ENCODE measurements around the gene TPCN1.

The TPCN1 gene

DNA sequence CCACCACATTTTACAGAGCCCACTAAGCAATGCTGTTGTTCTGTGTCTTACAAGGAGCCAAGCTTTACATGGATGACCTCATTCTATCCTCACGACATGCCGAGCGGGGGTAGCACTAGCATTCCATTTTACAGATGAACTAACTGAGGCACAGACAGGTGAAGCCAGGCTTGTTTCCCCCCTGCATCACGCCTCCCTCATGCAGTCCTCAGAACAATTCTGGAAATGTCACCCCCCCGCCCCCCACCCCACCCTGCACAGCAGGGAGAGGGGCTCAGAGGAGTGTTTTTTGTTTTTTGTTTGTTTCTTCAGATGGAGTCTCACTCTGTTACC is 112.1 kb downstream of the TPCN1 start:
- H3K27ac ChIP-seq = no peak overlapping the region
- TF ChIP-seq, protein P1, sequence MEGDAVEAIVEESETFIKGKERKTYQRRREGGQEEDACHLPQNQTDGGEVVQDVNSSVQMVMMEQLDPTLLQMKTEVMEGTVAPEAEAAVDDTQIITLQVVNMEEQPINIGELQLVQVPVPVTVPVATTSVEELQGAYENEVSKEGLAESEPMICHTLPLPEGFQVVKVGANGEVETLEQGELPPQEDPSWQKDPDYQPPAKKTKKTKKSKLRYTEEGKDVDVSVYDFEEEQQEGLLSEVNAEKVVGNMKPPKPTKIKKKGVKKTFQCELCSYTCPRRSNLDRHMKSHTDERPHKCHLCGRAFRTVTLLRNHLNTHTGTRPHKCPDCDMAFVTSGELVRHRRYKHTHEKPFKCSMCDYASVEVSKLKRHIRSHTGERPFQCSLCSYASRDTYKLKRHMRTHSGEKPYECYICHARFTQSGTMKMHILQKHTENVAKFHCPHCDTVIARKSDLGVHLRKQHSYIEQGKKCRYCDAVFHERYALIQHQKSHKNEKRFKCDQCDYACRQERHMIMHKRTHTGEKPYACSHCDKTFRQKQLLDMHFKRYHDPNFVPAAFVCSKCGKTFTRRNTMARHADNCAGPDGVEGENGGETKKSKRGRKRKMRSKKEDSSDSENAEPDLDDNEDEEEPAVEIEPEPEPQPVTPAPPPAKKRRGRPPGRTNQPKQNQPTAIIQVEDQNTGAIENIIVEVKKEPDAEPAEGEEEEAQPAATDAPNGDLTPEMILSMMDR (IDR thresholded peaks at IDR 0.05) = no peak
- no peak for TF ChIP-seq ZFX (IDR thresholded peaks at IDR 0.05; ENCODE audit: borderline replicate concordance)

DNA sequence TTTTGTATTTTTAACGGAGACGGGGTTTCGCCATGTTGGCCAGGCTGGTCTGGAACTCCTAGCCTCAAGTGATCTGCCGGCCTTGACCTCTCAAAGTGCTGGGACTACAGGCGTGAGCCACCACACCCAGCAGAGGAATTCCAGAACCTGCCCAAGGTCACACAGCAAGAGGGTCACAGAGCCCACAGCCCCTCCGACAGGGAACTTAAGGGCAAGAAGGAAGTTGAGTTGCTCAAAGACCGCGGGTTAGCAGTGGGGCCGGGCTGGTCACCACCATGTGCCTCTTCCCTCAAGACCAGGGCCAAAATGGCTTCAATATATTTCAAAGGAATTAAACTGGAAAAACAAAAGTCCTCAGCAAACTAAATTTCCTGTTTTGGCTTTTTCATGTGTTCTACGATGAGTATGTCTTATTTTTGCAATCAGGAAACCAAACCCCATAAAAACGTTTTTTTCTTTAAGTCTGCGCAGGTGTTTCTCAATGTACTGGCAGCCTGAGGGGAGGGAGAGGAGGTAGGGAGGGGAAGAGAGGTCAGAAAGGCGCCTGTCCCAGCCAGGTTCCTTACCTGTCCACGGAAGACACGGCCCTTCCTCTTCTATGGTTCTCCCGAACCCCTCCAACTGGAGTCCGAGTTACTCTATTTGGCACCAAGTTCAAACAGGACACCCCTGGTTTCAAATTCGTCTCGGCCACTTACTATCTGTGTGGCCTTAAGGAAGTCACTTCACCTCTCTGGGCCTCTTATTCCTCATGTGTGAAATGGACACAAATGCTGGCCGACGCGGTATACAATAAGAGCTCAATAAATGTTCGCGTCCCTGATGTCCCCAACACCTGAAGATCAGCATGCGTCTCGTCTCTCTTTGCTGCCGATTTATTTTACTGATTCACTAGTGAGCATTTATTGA is 112.9 kb downstream of the TPCN1 start:
- TF ChIP-seq, protein P1 (IDR thresholded peaks at IDR 0.05) = no peak
- TF ChIP-seq ZFX (IDR thresholded peaks at IDR 0.05; ENCODE audit: borderline replicate concordance) = no peak
- H3K27ac ChIP-seq = no peak overlapping the region

DNA sequence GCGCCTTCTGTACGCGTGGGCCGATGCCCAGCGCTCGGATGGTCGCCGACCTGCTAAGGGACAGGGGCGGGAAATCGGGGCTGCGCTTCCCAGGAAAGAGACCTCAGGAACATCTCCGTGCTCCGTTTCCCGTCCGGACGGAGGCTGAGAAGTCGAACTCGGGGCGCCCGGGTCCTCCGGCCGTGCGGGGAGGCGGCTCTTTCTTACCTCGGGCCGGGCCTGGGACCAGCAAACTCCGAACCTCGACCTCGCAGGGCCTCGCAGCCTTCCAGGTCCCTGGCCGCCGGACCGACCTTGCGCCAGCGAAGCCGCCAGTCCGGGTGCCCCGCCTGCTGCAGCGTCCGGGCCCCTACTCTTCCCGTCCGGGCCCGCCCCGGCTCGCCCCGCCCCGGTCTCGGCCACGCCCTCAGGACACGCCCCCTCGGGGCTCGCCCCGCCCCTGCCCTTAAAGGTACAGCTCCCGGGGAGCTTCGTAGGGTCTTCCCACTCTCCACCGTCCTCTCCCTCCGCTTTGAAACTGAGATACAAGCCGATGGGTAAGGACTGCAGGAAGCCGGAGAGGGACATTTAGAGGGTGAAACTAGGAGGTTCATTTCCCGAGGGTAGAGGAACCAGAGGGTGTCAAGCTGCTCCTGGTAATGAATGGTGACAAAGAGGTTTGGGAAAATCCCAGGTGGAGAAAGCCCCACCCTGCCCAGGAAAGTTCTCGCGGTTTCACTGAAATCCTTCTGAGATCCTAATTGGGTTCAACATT is 113.7 kb downstream of the TPCN1 start, which contains the start of gene SLC8B1:
SLC8B1 (minus strand) TSS at position 324 of the 754 bp plus-strand sequence. CDS start 2,231 bp downstream, outside the sequence.
- no peak for TF ChIP-seq ZFX (IDR thresholded peaks at IDR 0.05; ENCODE audit: borderline replicate concordance)
- TF ChIP-seq, protein P1 (IDR thresholded peaks at IDR 0.05) = no peak
- H3K27ac ChIP-seq = no peak within 1 kb of the TSS

DNA sequence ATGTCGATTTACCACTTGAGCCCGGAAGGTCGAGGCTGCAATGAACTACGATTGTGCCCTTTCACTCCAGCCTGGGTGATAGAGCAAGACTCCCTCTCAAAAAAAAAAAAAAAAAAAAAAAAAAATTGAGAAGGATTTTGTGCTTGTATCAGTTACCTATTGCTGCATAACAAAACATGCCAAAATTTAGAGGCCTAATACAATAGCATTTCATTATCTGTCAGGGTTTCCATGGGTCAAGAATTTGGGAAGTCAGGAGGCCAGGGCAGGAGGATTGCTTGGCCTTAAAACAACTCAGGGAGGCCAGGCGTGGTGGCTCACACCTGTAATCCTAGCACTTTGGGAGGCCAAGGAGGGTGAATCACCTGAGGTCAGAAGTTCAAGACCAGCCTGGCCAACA is 118.3 kb downstream of the TPCN1 start:
- no peak overlapping the region for H3K27ac ChIP-seq
- TF ChIP-seq ZFX (IDR thresholded peaks at IDR 0.05; ENCODE audit: borderline replicate concordance) = no peak
- TF ChIP-seq, protein P1 (IDR thresholded peaks at IDR 0.05) = no peak

DNA sequence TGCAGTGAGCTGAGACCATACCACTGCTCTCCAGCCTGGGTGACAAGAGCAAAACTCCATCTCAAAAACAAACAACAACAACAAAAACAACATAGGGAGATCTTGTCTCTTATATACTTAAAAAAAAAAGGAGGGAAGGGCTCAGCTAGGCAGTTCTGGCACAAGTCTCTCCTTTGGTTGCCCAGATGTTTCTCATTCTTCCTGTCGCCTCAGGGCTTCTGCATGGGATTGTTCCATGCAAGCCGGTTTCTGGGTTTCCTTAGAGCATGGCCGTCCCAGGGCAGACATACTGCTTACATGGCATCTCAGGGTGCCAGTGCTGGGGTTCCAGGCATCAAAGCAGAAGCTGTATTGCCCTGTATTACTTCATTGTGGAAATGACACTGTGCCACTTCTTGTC is 118.8 kb downstream of the TPCN1 start:
- TF ChIP-seq, protein P1 (IDR thresholded peaks at IDR 0.05) = no peak
- TF ChIP-seq ZFX (IDR thresholded peaks at IDR 0.05; ENCODE audit: borderline replicate concordance) = no peak
- no peak overlapping the region for H3K27ac ChIP-seq

DNA sequence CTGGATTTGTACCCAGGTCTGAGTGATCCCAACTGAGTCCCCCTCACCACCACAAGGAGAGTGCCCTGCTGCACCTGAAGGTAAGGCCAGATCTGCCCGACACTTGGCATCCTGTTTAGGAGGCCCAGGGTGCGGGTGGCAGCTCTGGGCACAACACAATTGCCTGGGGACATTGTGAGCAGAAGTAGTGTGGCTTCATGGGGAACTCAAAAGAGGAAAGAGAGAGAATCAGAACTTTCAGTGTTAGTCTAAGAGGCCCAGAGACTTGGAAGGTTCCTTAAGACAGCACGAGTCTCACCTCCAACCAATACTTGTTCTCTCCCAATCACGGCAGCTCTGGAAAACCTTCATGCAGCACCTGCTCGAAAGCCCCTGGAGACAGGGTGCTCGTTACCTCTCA is 120.3 kb downstream of the TPCN1 start:
- H3K27ac ChIP-seq = no peak overlapping the region
- no peak for TF ChIP-seq ZFX (IDR thresholded peaks at IDR 0.05; ENCODE audit: borderline replicate concordance)
- TF ChIP-seq, protein P1 (IDR thresholded peaks at IDR 0.05) = no peak

DNA sequence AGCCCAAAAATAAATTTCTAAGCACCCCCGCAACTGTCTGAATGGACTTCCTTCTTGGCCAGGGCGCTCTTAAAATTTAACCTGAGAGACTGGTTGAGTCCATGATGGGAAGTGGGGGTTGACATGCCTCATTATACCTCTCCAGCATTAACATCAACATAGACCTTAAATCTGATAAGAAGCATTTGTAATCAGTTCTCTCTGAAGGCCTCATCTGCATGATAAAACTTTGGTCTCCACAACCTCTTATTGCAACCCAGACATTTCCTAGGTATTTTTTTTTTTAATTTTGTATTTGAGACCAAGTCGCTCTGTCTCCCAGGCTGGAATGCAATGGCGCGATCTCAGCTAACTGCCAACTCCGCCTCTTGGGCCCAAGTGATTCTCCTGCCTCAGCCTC is 124.1 kb downstream of the TPCN1 start:
- TF ChIP-seq ZFX (IDR thresholded peaks at IDR 0.05; ENCODE audit: borderline replicate concordance) = no peak
- TF ChIP-seq, protein P1 (IDR thresholded peaks at IDR 0.05) = no peak
- H3K27ac ChIP-seq = no peak overlapping the region

Measured in 22Rv1 (cell line).